ENCODE data around the gene UGT1A8. TPM values are rescaled to one million over a fixed set of nuclear protein-coding genes. Genes with fewer than 3 reads are reported as not detected.

UGT1A8 gene
- total RNA-seq, 1 donor = not detected

- Histone ChIP-seq H4K20me1 (ENCODE audit: insufficient read depth, low read length) (no peaks in the 10 kb centered on the region), H3K27ac (ENCODE audit: low read depth, low read length) (no peak within 1 kb of the TSS), H2AFZ (ENCODE audit: low read length) (no peak within 1 kb of the TSS), H3K9me3 (ENCODE audit: low read depth, low read length) (no peaks in the 10 kb centered on the region), H3K27me3 (ENCODE audit: insufficient read depth, low read length) (peaks cover 8% of the 10 kb centered on the region), H3K4me1 (ENCODE audit: insufficient read depth, low read length) (peaks cover 6% of the 10 kb centered on the region), H3K79me2 (ENCODE audit: insufficient read depth, low read length) (no peaks in the 10 kb centered on the region), H3K4me2 (ENCODE audit: insufficient read depth, low read length) (no peak within 1 kb of the TSS), H3K4me3 (ENCODE audit: insufficient read depth, low read length) (no peak within 1 kb of the TSS), H3K36me3 (ENCODE audit: insufficient read depth, low read length) (no peaks in the 10 kb centered on the region)
- DNase-seq (ENCODE audit: insufficient read length, low spot score, missing footprints) = no peak
- no peak for TF ChIP-seq CTCF (IDR thresholded peaks at IDR 0.05; ENCODE audit: extremely low read depth, low read depth, low read length)
Observed at GRCh38 chr2:233692648-233693047, 75.2 kb downstream of the UGT1A8 start, which contains the start of gene UGT1A6. Gene UGT1A6, plus strand, starts transcription at chr2:233692890. Its CDS starts 115 bp downstream, at chr2:233693005.

DNA sequence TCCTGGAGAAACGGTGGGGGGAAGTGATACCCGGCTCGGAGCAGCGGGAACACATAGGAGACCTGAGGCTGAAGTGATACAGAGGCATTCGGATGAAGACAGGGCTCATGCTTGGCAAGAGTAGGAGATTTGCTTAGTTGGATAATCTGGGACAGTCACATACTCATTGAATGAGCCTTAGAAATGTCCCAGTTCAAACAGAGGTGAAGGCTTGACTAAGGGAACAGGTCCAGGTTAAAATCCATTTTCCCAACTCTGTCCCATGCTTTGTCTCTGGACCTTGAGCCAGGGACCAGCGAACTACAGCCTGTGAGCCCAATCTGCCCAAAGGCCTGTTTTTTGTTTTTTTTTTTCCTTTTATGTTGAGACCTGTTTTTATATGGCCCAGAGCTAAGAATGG lies 76.5 kb downstream of the UGT1A8 start:
- peaks cover 8% of the 10 kb centered on the region for H3K27me3 ChIP-seq (ENCODE audit: insufficient read depth, low read length)
- TF ChIP-seq CTCF (IDR thresholded peaks at IDR 0.05; ENCODE audit: extremely low read depth, low read depth, low read length) = no peak
- H2AFZ ChIP-seq (ENCODE audit: low read length) = no peak overlapping the region
- no peak overlapping the region for H3K27ac ChIP-seq (ENCODE audit: low read depth, low read length)
- no peak for DNase-seq (ENCODE audit: insufficient read length, low spot score, missing footprints)
- H3K4me1 ChIP-seq (ENCODE audit: insufficient read depth, low read length) = peaks cover 6% of the 10 kb centered on the region
- no peaks in the 10 kb centered on the region for H3K36me3 ChIP-seq (ENCODE audit: insufficient read depth, low read length)
- H3K79me2 ChIP-seq (ENCODE audit: insufficient read depth, low read length) = no peaks in the 10 kb centered on the region
- H4K20me1 ChIP-seq (ENCODE audit: insufficient read depth, low read length) = no peaks in the 10 kb centered on the region
- H3K4me2 ChIP-seq (ENCODE audit: insufficient read depth, low read length) = no peak overlapping the region
- H3K4me3 ChIP-seq (ENCODE audit: insufficient read depth, low read length) = no peak overlapping the region
- H3K9me3 ChIP-seq (ENCODE audit: low read depth, low read length) = no peaks in the 10 kb centered on the region

DNA sequence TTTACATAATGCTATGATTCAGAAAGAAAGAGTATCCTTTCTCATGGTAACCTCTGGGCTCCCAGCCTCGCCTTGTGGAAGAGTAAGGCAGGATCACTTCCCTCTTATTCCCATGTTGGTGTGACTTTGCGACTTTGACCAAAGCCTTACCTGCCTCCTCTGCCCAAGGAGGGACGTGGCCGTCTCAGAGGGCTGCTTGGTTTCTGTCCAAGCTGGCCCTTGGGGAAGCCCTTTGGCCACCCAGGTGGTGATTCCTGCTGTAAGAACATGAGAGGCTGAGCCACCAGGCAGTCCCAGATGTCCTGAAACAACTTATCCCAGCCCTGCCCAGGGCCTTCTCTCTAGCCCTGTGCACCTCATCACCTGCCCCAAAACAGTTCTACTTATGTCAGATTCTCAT lies 81.3 kb downstream of the UGT1A8 start:
- DNase-seq (ENCODE audit: insufficient read length, low spot score, missing footprints) = no peak
- H3K27ac ChIP-seq (ENCODE audit: low read depth, low read length) = no peak overlapping the region
- no peaks in the 10 kb centered on the region for H3K79me2 ChIP-seq (ENCODE audit: insufficient read depth, low read length)
- no peaks in the 10 kb centered on the region for H4K20me1 ChIP-seq (ENCODE audit: insufficient read depth, low read length)
- no peak for TF ChIP-seq CTCF (IDR thresholded peaks at IDR 0.05; ENCODE audit: extremely low read depth, low read depth, low read length)
- H3K36me3 ChIP-seq (ENCODE audit: insufficient read depth, low read length) = no peaks in the 10 kb centered on the region
- peaks cover 8% of the 10 kb centered on the region for H3K4me1 ChIP-seq (ENCODE audit: insufficient read depth, low read length)
- H3K4me3 ChIP-seq (ENCODE audit: insufficient read depth, low read length) = no peak overlapping the region
- H3K27me3 ChIP-seq (ENCODE audit: insufficient read depth, low read length) = no peaks in the 10 kb centered on the region
- H3K4me2 ChIP-seq (ENCODE audit: insufficient read depth, low read length) = no peak overlapping the region
- H2AFZ ChIP-seq (ENCODE audit: low read length) = no peak overlapping the region
- no peaks in the 10 kb centered on the region for H3K9me3 ChIP-seq (ENCODE audit: low read depth, low read length)

DNA sequence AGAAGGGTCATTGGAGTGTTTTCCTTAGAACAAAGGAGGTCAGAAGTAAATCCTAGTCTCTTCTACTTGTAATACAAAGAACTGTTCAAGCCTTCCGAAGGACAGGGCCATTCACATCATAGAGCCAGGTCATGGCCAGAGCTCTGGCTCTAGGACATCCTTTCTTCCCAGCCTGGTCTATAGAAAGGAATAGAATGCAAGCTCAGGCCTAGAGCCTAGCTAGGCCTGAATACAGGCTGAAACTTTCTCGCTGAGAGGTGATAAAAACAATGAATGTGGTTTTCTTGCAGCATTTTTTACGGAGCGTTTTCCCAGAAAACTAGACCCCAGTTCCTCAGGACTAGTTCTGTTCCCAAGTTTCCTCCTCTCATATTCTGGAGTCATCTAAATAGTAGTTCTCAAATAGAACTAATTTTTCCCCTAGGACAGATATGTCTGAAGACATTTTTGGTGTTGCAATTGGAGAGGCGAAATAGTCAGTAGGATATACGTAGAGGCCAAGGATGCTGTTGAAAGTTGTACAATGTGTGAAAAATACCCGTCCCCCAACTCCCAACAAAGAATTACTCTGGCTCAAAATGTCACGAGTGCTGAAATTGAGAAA lies 82.1 kb downstream of the UGT1A8 start:
- no peaks in the 10 kb centered on the region for H3K36me3 ChIP-seq (ENCODE audit: insufficient read depth, low read length)
- H3K4me2 ChIP-seq (ENCODE audit: insufficient read depth, low read length) = no peak overlapping the region
- H3K27me3 ChIP-seq (ENCODE audit: insufficient read depth, low read length) = no peaks in the 10 kb centered on the region
- TF ChIP-seq CTCF (IDR thresholded peaks at IDR 0.05; ENCODE audit: extremely low read depth, low read depth, low read length) = no peak
- DNase-seq (ENCODE audit: insufficient read length, low spot score, missing footprints) = no peak
- no peaks in the 10 kb centered on the region for H3K79me2 ChIP-seq (ENCODE audit: insufficient read depth, low read length)
- H3K9me3 ChIP-seq (ENCODE audit: low read depth, low read length) = no peaks in the 10 kb centered on the region
- peak overlapping the region; percentile 4 for H2AFZ ChIP-seq (ENCODE audit: low read length)
- H3K27ac ChIP-seq (ENCODE audit: low read depth, low read length) = peak overlapping the region; percentile 86
- H4K20me1 ChIP-seq (ENCODE audit: insufficient read depth, low read length) = no peaks in the 10 kb centered on the region
- no peak overlapping the region for H3K4me3 ChIP-seq (ENCODE audit: insufficient read depth, low read length)
- peaks cover 8% of the 10 kb centered on the region for H3K4me1 ChIP-seq (ENCODE audit: insufficient read depth, low read length)
